ENCODE measurements around the gene PPP4C. TPM values are rescaled to one million over a fixed set of nuclear protein-coding genes. Genes with fewer than 3 reads are reported as not detected.

PPP4C gene
- total RNA-seq, 1 donor from 2014 or later = 79.8 TPM

- no peak for DNase-seq (ENCODE audit: low read depth)
Observed at GRCh38 chr16:30079480-30079879, 3.7 kb downstream of the PPP4C start.

DNA sequence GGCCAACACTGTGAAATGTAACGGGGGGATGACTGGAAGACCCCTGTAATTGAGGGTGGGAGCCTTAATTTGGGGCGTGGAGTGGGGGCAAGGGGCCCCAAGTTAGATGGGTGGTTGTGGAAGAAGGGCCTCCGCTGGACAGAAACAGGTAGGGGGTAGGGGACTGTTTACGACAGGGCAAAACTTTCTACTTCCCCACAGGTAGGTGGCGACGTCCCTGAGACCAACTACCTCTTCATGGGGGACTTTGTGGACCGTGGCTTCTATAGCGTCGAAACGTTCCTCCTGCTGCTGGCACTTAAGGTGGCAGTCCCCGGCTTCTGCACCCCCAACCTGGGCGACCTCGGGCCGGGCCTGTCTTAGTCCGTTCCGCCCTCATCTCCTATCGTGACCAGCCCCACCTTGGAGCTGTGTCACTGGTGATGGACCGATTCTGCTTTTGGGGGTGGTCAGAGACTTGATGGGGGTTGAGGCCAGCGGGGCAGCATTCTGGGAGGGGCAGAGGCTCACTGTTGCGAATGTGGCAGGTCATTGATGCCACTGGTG is 6.8 kb downstream of the PPP4C start:
- no peak for DNase-seq (ENCODE audit: low read depth)

- DNase-seq (ENCODE audit: low read depth) = no peak
Observed at GRCh38 chr16:30083216-30084055, 7.6 kb downstream of the PPP4C start.

DNA sequence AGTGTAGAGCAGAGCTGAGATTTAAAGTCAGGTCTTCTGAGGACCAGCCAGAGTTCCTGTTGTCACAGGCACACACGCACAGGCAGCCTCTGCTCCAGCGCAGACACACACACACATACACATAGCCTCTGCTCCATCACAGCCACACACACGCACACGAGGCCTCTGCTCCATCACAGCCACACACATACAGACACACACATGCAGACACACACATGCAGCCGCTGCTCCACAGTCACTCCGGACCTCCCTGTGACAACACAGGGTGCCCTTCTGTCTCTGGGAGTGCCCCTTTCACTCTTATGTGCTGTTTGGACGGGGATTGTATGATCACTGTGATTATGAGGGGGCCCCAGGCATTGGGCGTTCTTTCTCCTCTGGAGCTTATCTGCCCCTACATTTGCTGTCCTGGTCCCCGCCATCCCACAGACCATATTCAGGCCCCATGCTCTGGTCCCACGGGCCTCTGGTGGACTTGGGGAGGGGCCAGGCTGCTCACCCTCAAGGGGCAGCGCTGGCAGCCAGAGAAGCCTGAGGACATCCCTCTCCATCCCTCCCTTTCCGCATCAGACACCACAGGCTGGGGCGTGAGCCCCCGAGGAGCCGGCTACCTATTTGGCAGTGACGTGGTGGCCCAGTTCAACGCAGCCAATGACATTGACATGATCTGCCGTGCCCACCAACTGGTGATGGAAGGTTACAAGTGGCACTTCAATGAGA is 8.5 kb downstream of the PPP4C start:
- DNase-seq (ENCODE audit: low read depth) = no peak

DNA sequence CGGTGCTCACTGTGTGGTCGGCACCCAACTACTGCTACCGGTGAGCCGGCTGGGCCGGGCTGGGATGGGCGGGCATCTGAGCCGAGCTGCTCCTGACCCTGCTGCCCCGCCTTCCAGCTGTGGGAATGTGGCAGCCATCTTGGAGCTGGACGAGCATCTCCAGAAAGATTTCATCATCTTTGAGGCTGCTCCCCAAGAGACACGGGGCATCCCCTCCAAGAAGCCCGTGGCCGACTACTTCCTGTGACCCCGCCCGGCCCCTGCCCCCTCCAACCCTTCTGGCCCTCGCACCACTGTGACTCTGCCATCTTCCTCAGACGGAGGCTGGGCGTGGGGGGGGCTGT is 9.0 kb downstream of the PPP4C start:
- DNase-seq (ENCODE audit: low read depth) = no peak

DNA sequence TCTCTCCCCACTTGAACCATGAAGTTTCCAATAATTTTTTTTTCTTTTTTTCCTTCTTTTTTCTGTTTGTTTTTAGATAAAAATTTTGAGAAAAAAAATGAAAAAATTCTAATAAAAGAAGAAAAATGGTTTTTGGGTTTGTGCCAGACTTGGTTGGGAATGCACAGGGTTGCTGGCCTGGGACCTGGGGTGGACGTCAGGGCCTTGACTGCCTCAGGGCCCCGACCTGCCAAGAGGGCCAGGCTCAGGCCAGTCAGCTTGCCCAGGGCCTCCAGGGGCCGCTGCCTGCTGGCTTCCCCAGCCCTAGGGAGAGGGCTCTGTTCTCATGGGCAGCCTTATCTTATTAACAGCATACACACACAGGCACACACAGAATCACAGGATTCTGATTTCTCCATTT is 9.5 kb downstream of the PPP4C start:
- no peak for DNase-seq (ENCODE audit: low read depth)

GRCh38 chr16:30085820-30086219 is 10.0 kb downstream of the PPP4C start:
- DNase-seq (ENCODE audit: low read depth) = no peak

- no peak for DNase-seq (ENCODE audit: low read depth)
Observed at GRCh38 chr16:30086291-30087140, 10.7 kb downstream of the PPP4C start.

GRCh38 chr16:30087181-30087898 is 11.5 kb downstream of the PPP4C start:
- DNase-seq (ENCODE audit: low read depth) = no peak

GRCh38 chr16:30088237-30088831 is 12.5 kb downstream of the PPP4C start:
- DNase-seq (ENCODE audit: low read depth) = no peak

GRCh38 chr16:30088832-30089624 is 13.2 kb downstream of the PPP4C start:
- DNase-seq (ENCODE audit: low read depth) = no peak

DNA sequence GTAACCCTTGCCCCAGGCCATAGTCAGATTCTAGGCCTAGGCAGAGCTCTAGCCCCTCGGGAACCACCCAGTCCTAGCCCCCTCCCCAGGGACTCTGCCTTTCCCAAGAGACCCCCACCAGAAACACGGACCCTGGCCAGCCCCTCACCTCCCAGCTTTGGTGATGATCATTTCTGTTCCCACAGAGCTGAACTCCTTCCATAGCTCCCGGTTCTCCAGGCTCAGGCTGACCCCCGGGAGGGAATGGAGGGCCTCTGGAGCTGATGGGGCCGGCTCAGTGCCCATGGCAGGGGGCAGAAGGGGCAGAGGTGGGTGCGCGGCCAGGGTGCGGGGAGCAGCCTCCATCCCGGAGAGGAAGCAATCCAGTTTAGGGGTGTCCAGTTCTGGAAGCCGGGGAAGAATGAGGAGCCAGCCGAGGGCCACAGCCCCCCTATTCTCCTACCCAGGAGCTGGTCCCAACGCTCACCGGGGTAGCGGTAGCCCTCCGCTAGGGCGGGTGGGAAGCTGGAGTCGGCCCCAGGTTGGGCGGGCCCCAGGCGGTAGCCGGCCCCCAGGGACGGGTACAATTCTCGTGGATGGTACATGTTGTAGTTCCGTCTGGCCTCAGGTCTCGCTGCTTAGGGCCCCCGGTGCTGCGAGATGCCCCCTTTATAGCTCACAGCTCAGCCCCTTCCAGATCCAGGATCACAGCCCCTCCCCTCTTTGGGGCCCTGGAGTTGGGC is 15.0 kb downstream of the PPP4C start:
- DNase-seq (ENCODE audit: low read depth) = no peak

GRCh38 chr16:30091474-30092372 is 15.9 kb downstream of the PPP4C start, which contains the start of gene TBX6:
TSS of gene TBX6 (minus strand) at chr16:30091924. CDS start at chr16:30091193, 731 bp downstream.
- DNase-seq (ENCODE audit: low read depth) = peak; percentile 92

GRCh38 chr16:30092373-30093010 is 16.7 kb downstream of the PPP4C start:
- DNase-seq (ENCODE audit: low read depth) = peak; percentile 40

- DNase-seq (ENCODE audit: low read depth) = no peak
Observed at GRCh38 chr16:30094541-30095165, 18.9 kb downstream of the PPP4C start.

DNA sequence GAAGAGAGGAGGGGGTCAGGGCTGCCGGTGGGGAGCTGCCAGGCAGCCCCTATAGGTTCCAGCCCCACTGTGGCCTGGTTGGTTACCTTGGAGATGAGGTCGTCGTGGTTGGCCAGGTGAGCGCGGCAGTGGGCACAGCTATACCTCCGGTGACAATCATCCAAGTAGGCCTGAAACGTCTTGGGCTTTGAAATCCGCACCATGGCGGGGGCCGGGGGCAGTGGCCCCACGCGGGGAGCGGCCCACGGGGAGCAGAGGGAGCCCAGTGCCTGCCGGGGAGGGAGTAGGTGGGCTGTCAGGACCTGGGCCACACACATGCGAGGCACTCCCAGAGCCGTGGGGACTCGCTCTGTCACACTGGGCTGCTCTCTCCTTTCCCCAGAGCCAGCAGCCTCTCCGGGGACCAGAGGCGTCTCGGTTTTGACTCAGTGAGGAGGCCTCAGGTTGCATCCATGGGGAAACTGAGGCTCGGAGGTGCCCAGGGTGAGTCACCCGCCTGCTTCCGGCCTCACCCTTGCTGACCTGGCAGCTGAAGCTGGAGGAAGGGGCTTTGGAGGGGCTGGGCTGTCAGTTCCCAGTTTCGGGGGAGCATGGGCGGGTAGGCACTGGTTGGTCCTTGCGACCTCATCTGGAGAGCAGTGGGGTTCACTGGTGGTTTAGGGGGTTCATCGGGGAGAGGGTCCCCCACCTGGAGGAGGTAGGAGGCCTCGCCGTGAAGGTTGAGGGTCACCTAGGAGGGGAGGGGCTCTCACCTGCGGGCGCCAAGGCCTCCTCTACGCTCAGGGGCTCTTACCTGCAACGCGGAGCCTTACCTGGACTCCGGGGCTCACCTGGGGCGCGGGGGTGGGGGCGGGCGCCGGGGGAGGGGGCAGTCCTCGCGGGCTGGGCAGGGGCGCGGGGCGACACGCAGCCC is 19.6 kb downstream of the PPP4C start:
- DNase-seq (ENCODE audit: low read depth) = no peak

Data from myocyte (in vitro differentiated cells).